ENCODE measurements around the gene SP6. TPM values are rescaled to one million over a fixed set of nuclear protein-coding genes. Genes with fewer than 3 reads are reported as not detected.

The SP6 gene
- 2.5 to 3.1 TPM (median 3.0 TPM) in 5 replicates for total RNA-seq (2022; extraction: Qiagen RNA extraction; ENCODE audit: low read depth)

DNA sequence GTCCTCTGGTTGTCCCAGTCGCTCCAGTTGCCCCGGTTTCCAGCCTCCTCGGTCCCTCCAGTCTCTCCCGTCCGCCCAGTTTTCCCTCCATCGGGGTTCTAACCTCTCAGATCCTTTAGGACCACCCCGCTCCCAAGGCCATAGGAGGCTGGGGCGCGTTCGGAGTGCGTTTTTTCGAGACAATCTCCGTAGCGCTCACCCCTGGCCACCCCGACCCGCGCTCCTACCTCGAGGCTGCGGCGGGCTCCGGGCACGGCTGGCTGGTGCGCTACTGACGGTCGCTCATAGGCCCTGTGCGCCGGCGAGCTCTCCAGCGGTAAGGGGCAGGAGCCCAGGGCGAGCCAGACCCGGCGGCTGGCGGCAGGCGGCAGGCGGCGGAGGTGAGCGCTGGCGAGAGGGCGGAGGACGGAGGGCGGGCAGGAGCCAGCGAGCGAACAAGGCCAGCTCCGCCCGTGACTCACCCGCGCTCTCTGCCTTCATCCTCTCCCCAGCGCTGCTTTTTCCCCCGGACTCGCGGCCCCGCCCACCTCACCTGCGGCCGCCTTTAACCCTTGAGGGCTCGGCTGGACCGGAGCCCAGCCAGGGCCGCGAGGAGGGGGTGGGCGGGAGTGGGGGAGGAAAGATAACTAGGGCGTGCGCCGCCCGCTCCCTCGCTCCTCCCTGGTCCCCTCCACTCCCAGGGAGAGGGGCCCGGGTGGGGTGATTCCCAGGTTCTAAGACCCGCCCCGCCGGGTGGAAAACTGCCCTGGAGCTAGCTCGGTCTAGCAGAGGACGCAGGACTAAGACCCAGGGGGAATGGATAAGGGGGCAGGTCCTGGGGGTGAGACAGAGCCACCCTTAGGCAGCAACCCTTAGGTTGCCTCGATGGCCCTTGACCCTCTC is at the start of gene SP6:
SP6 (minus strand) TSS at position 472 of the 882 bp plus-strand sequence. CDS start 2,734 bp downstream, outside the sequence.

GRCh38 chr17:47895856-47896671 is 45.1 kb upstream of the SP6 start, which contains the start of gene SP2:
Gene SP2 (plus strand): TSS chr17:47896236. CDS start chr17:47896287, 51 bp downstream.

DNA sequence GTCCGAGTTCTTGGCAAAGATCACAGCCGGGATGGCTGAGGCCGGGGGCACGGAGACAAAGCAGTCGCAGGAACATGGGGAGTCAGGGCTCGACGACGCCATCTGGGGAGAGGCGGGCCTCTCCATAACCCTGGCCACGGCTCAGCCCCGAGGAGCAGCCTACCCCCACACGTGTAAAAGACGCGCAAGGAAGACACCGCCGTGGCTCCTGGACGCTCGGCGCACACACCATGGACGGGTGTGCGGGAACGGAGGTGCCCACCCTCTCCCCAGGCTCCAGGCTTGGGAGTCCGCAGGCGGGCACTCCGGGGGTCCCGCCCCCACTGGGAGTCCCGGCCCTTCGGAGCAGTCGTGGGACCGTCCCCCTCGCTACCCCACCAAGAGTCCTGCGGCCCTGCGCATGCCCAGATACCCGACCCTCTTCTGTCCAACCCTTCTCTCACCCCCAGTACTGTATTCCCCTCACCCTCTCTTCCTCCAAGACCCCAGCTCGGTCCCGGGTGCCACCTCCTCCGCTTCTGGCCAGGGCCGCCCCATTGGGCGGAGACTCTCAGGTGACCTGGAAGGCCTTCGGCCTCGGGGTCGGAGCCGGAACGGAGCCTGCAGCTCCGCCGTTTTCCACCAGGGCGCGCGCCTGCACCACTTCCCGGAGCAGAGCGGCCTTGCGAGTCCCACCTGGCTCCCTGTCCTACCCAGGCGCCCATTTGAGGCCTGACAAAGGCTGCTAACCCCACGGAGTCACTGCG is 10.0 kb downstream of the SP6 start, which contains the start of gene SCRN2:
SCRN2 (minus strand) TSS at position 532 of the 746 bp plus-strand sequence; CDS start at position 102, 430 bp downstream.

DNA sequence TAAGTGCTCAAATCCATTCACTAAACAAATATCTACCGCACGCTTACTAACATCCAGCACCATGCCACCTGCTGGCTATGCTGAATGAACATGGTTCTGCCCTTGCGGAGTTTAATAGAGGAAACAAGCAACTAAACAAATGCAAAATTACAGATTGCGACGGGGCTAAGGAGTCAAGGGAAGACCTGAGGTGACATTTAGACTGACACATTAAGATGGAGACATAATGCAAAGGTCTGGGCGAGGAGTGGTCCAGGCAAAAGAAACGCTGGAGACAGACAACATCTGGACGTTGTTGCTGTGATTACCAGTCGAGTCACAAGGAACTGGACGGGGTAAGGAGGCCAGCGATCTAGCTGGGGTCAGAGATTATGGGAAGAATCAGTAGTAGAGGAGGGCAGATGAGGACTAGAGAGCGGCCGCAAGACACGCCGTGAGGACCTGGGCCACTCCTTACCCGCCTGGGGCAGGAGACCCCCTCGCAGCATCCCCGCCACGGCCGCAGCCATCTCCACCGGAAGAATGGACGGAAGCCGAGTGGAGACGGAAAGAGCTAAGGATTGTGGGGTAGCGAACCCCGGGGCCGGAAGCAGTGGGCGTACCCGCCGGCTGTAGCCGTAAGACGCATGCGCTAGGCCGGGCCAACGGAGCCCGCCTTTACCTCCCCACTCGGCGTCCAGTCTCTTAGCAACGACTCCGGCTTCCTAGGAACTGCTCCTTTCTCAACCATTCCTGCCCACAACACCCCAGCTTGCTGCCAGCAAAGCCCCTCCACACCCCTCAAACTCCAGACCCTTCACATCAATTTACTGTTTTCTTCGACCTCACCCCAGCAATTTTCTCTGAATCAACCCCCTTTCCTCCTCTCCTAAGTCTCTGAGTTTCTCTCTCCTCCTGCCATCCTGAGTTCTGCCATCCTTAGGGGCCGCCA is 19.7 kb downstream of the SP6 start, which contains the start of the genes LRRC46 and MRPL10:
LRRC46 (plus strand) TSS at position 668 of the 931 bp plus-strand sequence. CDS start 320 bp downstream, outside the sequence.
MRPL10 (minus strand) TSS at position 539 of the 931 bp plus-strand sequence; CDS start at position 509, 30 bp downstream.

GRCh38 chr17:47821424-47822391 is 29.3 kb downstream of the SP6 start, which contains the start of gene OSBPL7:
Gene OSBPL7 (minus strand): TSS chr17:47821794. CDS start chr17:47820278, 1,516 bp downstream.

Other genes starting within 250 kb of the SP6 start
- 291 to 430 TPM (median 304 TPM) in 5 replicates for gene KPNB1, start 201.2 kb downstream of the SP6 start, total RNA-seq (2022; extraction: Qiagen RNA extraction; ENCODE audit: low read depth)
- gene TBKBP1, start 157.0 kb downstream of the SP6 start, total RNA-seq (2022; extraction: Qiagen RNA extraction; ENCODE audit: low read depth): 3.7 to 7.0 TPM (median 6.2 TPM) in 5 replicates
- 0.10 TPM in 2 of 5 replicates, not detected in the others for gene TBX21, start 117.9 kb downstream of the SP6 start, total RNA-seq (2022; extraction: Qiagen RNA extraction; ENCODE audit: low read depth)
- gene OSBPL7, start 29.4 kb downstream of the SP6 start, total RNA-seq (2022; extraction: Qiagen RNA extraction; ENCODE audit: low read depth): 7.5 to 11.0 TPM (median 9.1 TPM) in 5 replicates
- 87.4 to 119 TPM (median 92.5 TPM) in 5 replicates for gene MRPL10, start 19.6 kb downstream of the SP6 start, total RNA-seq (2022; extraction: Qiagen RNA extraction; ENCODE audit: low read depth)
- 2.8 to 4.8 TPM (median 3.4 TPM) in 5 replicates for gene LRRC46, start 19.5 kb downstream of the SP6 start, total RNA-seq (2022; extraction: Qiagen RNA extraction; ENCODE audit: low read depth)
- 28.7 to 40.0 TPM (median 33.7 TPM) in 5 replicates for gene SCRN2, start 9.9 kb downstream of the SP6 start, total RNA-seq (2022; extraction: Qiagen RNA extraction; ENCODE audit: low read depth)
- gene SP2, start 45.1 kb upstream of the SP6 start, total RNA-seq (2022; extraction: Qiagen RNA extraction; ENCODE audit: low read depth): 15.7 to 18.9 TPM (median 18.4 TPM) in 5 replicates
- gene PNPO, start 90.4 kb upstream of the SP6 start, total RNA-seq (2022; extraction: Qiagen RNA extraction; ENCODE audit: low read depth): 18.7 to 21.1 TPM (median 20.3 TPM) in 5 replicates
- 0.08 to 0.33 TPM (median 0.12 TPM) in 5 replicates for gene PRR15L, start 106.7 kb upstream of the SP6 start, total RNA-seq (2022; extraction: Qiagen RNA extraction; ENCODE audit: low read depth)
- gene CDK5RAP3, start 120.0 kb upstream of the SP6 start, total RNA-seq (2022; extraction: Qiagen RNA extraction; ENCODE audit: low read depth): 90.4 to 113 TPM (median 99.0 TPM) in 5 replicates
- 12.3 to 21.4 TPM (median 15.6 TPM) in 5 replicates for gene COPZ2, start 186.6 kb upstream of the SP6 start, total RNA-seq (2022; extraction: Qiagen RNA extraction; ENCODE audit: low read depth)
- 95.1 to 114 TPM (median 108 TPM) in 5 replicates for gene NFE2L1, start 197.2 kb upstream of the SP6 start, total RNA-seq (2022; extraction: Qiagen RNA extraction; ENCODE audit: low read depth)

All from A549 treated with RU486 at 1 μM for 4 hours (cell line).